ENCODE measurements around the gene PCED1B. TPM values are rescaled to one million over a fixed set of nuclear protein-coding genes. Genes with fewer than 3 reads are reported as not detected.

PCED1B gene
- total and polyA plus RNA-seq, 2 experiments from 2014 or later, result 5.1 to 6.6 TPM

DNA sequence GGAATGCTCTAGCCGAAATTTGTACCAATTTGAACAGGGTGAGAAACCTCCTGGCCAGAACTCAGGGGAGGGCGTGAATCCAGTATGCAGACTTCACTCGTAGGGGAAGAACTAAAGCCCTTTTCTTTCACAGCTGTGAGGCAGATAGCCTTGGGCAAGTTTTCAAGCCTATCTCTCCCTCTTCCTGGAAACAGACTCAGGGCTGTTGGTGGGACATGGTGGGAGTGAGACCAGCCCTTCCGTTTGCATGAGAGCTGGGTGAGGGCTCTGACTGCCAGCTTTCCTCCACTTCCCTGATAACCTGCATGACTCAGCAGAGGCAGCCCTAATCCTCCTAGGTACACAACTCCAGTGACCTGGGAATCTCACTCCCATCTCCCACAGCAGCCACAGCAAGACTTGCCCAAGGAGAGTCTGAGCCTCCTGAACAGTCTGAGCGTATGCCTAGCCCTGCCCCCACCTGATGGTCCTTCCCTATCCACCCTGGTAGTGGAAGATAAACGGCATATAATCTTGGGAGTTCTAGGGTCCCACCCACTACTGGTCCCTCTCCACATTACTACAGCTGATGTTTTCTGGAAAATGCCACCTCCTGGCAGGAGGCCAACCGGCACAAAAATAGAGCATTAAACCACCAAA, 170.4 kb downstream of the PCED1B start:
- H3K27me3 ChIP-seq (ENCODE audit: insufficient read depth), result no peaks in the 10 kb centered on the region
- ATAC-seq, result peak; percentile 35; the same call in 1 of the 3 replicates
- H3K36me3 ChIP-seq (ENCODE audit: insufficient read depth), result peaks cover 5% of the 10 kb centered on the region; the same call in 1 of the 2 replicates
- no peaks in the 10 kb centered on the region for H3K4me1 ChIP-seq (ENCODE audit: insufficient read depth)
- Mint-ChIP-seq H3K27ac (no peak overlapping the region; the same call in 1 of the 2 replicates), H3K27me3 (ENCODE audit: insufficient read depth, low read depth, poor library complexity) (peaks cover 8% of the 10 kb centered on the region), H3K4me1 (peaks cover 22% of the 10 kb centered on the region), H3K9me3 (peaks cover 25% of the 10 kb centered on the region), H3K36me3 (ENCODE audit: low read depth) (peaks cover 27% of the 10 kb centered on the region), H3K4me3 (no peak overlapping the region)
- H3K9me2 ChIP-seq (ENCODE audit: insufficient read depth), result no peaks in the 10 kb centered on the region
- no peak for DNase-seq (ENCODE audit: low spot score)
- H3K4me3 ChIP-seq, result no peak overlapping the region
- H4K20me1 ChIP-seq (replicated peaks; ENCODE audit: insufficient read depth), result no peaks in the 10 kb centered on the region
- TF ChIP-seq EZH2phosphoT487 (IDR thresholded peaks at IDR 0.05; ENCODE audit: unreplicated experiment), result no peak
- no peak for TF ChIP-seq JUNB (IDR thresholded peaks at IDR 0.05; ENCODE audit: unreplicated experiment)
- TF ChIP-seq NANOG (IDR thresholded peaks at IDR 0.05; ENCODE audit: borderline replicate concordance), result no peak
- no peak for TF ChIP-seq STAT1 (IDR thresholded peaks at IDR 0.05; ENCODE audit: unreplicated experiment)
- TF ChIP-seq, protein P1, sequence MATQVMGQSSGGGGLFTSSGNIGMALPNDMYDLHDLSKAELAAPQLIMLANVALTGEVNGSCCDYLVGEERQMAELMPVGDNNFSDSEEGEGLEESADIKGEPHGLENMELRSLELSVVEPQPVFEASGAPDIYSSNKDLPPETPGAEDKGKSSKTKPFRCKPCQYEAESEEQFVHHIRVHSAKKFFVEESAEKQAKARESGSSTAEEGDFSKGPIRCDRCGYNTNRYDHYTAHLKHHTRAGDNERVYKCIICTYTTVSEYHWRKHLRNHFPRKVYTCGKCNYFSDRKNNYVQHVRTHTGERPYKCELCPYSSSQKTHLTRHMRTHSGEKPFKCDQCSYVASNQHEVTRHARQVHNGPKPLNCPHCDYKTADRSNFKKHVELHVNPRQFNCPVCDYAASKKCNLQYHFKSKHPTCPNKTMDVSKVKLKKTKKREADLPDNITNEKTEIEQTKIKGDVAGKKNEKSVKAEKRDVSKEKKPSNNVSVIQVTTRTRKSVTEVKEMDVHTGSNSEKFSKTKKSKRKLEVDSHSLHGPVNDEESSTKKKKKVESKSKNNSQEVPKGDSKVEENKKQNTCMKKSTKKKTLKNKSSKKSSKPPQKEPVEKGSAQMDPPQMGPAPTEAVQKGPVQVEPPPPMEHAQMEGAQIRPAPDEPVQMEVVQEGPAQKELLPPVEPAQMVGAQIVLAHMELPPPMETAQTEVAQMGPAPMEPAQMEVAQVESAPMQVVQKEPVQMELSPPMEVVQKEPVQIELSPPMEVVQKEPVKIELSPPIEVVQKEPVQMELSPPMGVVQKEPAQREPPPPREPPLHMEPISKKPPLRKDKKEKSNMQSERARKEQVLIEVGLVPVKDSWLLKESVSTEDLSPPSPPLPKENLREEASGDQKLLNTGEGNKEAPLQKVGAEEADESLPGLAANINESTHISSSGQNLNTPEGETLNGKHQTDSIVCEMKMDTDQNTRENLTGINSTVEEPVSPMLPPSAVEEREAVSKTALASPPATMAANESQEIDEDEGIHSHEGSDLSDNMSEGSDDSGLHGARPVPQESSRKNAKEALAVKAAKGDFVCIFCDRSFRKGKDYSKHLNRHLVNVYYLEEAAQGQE (IDR thresholded peaks at IDR 0.05; ENCODE audit: unreplicated experiment), result no peak
- TF ChIP-seq EZH2 (IDR thresholded peaks at IDR 0.05; ENCODE audit: low read depth, unreplicated experiment), result no peak
- TF ChIP-seq, protein P2, sequence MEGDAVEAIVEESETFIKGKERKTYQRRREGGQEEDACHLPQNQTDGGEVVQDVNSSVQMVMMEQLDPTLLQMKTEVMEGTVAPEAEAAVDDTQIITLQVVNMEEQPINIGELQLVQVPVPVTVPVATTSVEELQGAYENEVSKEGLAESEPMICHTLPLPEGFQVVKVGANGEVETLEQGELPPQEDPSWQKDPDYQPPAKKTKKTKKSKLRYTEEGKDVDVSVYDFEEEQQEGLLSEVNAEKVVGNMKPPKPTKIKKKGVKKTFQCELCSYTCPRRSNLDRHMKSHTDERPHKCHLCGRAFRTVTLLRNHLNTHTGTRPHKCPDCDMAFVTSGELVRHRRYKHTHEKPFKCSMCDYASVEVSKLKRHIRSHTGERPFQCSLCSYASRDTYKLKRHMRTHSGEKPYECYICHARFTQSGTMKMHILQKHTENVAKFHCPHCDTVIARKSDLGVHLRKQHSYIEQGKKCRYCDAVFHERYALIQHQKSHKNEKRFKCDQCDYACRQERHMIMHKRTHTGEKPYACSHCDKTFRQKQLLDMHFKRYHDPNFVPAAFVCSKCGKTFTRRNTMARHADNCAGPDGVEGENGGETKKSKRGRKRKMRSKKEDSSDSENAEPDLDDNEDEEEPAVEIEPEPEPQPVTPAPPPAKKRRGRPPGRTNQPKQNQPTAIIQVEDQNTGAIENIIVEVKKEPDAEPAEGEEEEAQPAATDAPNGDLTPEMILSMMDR (conservative IDR thresholded peaks at IDR 0.05; ENCODE audit: low read depth in 2 of 2), result no peak
- TF ChIP-seq, protein P3, sequence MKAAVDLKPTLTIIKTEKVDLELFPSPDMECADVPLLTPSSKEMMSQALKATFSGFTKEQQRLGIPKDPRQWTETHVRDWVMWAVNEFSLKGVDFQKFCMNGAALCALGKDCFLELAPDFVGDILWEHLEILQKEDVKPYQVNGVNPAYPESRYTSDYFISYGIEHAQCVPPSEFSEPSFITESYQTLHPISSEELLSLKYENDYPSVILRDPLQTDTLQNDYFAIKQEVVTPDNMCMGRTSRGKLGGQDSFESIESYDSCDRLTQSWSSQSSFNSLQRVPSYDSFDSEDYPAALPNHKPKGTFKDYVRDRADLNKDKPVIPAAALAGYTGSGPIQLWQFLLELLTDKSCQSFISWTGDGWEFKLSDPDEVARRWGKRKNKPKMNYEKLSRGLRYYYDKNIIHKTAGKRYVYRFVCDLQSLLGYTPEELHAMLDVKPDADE (IDR thresholded peaks at IDR 0.05), result no peak
- TF ChIP-seq POLR2AphosphoS5 (IDR thresholded peaks at IDR 0.05; ENCODE audit: low read depth), result no peak
- TF ChIP-seq, protein P4, sequence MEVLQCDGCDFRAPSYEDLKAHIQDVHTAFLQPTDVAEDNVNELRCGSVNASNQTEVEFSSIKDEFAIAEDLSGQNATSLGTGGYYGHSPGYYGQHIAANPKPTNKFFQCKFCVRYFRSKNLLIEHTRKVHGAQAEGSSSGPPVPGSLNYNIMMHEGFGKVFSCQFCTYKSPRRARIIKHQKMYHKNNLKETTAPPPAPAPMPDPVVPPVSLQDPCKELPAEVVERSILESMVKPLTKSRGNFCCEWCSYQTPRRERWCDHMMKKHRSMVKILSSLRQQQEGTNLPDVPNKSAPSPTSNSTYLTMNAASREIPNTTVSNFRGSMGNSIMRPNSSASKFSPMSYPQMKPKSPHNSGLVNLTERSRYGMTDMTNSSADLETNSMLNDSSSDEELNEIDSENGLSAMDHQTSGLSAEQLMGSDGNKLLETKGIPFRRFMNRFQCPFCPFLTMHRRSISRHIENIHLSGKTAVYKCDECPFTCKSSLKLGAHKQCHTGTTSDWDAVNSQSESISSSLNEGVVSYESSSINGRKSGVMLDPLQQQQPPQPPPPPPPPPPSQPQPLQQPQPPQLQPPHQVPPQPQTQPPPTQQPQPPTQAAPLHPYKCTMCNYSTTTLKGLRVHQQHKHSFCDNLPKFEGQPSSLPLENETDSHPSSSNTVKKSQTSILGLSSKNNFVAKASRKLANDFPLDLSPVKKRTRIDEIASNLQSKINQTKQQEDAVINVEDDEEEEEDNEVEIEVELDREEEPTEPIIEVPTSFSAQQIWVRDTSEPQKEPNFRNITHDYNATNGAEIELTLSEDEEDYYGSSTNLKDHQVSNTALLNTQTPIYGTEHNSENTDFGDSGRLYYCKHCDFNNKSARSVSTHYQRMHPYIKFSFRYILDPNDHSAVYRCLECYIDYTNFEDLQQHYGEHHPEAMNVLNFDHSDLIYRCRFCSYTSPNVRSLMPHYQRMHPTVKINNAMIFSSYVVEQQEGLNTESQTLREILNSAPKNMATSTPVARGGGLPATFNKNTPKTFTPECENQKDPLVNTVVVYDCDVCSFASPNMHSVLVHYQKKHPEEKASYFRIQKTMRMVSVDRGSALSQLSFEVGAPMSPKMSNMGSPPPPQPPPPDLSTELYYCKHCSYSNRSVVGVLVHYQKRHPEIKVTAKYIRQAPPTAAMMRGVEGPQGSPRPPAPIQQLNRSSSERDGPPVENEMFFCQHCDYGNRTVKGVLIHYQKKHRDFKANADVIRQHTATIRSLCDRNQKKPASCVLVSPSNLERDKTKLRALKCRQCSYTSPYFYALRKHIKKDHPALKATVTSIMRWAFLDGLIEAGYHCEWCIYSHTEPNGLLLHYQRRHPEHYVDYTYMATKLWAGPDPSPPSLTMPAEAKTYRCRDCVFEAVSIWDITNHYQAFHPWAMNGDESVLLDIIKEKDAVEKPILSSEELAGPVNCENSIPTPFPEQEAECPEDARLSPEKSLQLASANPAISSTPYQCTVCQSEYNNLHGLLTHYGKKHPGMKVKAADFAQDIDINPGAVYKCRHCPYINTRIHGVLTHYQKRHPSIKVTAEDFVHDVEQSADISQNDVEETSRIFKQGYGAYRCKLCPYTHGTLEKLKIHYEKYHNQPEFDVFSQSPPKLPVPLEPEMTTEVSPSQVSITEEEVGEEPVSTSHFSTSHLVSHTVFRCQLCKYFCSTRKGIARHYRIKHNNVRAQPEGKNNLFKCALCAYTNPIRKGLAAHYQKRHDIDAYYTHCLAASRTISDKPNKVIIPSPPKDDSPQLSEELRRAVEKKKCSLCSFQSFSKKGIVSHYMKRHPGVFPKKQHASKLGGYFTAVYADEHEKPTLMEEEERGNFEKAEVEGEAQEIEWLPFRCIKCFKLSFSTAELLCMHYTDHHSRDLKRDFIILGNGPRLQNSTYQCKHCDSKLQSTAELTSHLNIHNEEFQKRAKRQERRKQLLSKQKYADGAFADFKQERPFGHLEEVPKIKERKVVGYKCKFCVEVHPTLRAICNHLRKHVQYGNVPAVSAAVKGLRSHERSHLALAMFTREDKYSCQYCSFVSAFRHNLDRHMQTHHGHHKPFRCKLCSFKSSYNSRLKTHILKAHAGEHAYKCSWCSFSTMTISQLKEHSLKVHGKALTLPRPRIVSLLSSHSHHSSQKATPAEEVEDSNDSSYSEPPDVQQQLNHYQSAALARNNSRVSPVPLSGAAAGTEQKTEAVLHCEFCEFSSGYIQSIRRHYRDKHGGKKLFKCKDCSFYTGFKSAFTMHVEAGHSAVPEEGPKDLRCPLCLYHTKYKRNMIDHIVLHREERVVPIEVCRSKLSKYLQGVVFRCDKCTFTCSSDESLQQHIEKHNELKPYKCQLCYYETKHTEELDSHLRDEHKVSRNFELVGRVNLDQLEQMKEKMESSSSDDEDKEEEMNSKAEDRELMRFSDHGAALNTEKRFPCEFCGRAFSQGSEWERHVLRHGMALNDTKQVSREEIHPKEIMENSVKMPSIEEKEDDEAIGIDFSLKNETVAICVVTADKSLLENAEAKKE (CRISPR knock-in tag; IDR thresholded peaks at IDR 0.05), result no peak
- no peaks in the 10 kb centered on the region for H3F3A ChIP-seq (replicated peaks; ENCODE audit: low read depth)
- H3K79me2 ChIP-seq (replicated peaks; ENCODE audit: insufficient read depth), result no peaks in the 10 kb centered on the region
- no peak overlapping the region for H3K4me2 ChIP-seq
- no peak overlapping the region for H3K27ac ChIP-seq (ENCODE audit: low read depth)
- peak overlapping the region; percentile 85 for H2AFZ ChIP-seq

Data from GM23338 (cell line).